H9 (cell line): ENCODE measurements around the gene PAOX. TPM values are rescaled to one million over a fixed set of nuclear protein-coding genes. Genes with fewer than 3 reads are reported as not detected.

ENCODE experiments used
- DNase-seq: peaks from one replicate; pipeline ENCODE4 v3.0.0-alpha.2; 2017
- H2AFZ ChIP-seq: one replicate; pipeline ENCODE4 v1.6.1; 2013; ENCODE audit warnings: mild to moderate bottlenecking, low read length, control low read depth, moderate library complexity
- H2AK5ac ChIP-seq: 2 replicates; pipeline ENCODE4 v1.6.1; 2013; ENCODE audit warnings: low read length, control low read depth, mixed read lengths; ENCODE audit not compliant: insufficient read length
- H2BK120ac ChIP-seq: one replicate; pipeline ENCODE4 v1.6.1; 2013; ENCODE audit warnings: low read depth, mild to moderate bottlenecking, low read length, control low read depth, inconsistent platforms; ENCODE audit not compliant: poor library complexity, severe bottlenecking
- H2BK12ac ChIP-seq: 2 replicates; pipeline ENCODE4 v1.6.1; 2013; ENCODE audit warnings: low read length, control low read depth, mixed read lengths, low read depth; ENCODE audit not compliant: insufficient read length
- H2BK15ac ChIP-seq: 2 replicates; pipeline ENCODE4 v1.6.1; 2013; ENCODE audit warnings: low read depth, low read length, control low read depth
- H2BK20ac ChIP-seq: one replicate; pipeline ENCODE4 v1.6.1; 2013; ENCODE audit warnings: low read depth, mild to moderate bottlenecking, low read length, control low read depth, inconsistent platforms; ENCODE audit not compliant: poor library complexity, severe bottlenecking
- H2BK5ac ChIP-seq: 2 replicates; pipeline ENCODE4 v1.6.1; 2013; ENCODE audit warnings: low read length, control low read depth, mixed read lengths; ENCODE audit not compliant: insufficient read length
- H3K14ac ChIP-seq: 2 replicates; pipeline ENCODE4 v1.6.1; 2013; ENCODE audit warnings: low read length, control low read depth; ENCODE audit not compliant: insufficient read depth
- H3K18ac ChIP-seq: 2 replicates; pipeline ENCODE4 v1.6.1; 2013; ENCODE audit warnings: low read depth, mild to moderate bottlenecking, mixed read lengths, low read length, control low read depth; ENCODE audit not compliant: insufficient read length
- H3K23ac ChIP-seq: 2 replicates; pipeline ENCODE4 v1.6.1; 2013; ENCODE audit warnings: low read length, control low read depth, mixed read lengths, low read depth; ENCODE audit not compliant: insufficient read length
- H3K23me2 ChIP-seq: 2 replicates; pipeline ENCODE4 v1.6.1; 2013; ENCODE audit warnings: low read depth, mild to moderate bottlenecking, mixed read lengths, low read length, control low read depth; ENCODE audit not compliant: insufficient read length, poor library complexity, severe bottlenecking
- H3K27ac ChIP-seq: 2 replicates; pipeline ENCODE4 v1.5.1; 2013; ENCODE audit warnings: low read length, control low read depth, mixed read lengths, low read depth; ENCODE audit not compliant: insufficient read length
- H3K27me3 ChIP-seq: 2 replicates; pipeline ENCODE4 v1.6.1; 2013; ENCODE audit warnings: low read length, control low read depth, inconsistent platforms; ENCODE audit not compliant: insufficient read depth
- H3K4ac ChIP-seq: 2 replicates; pipeline ENCODE4 v1.6.1; 2013; ENCODE audit warnings: low read depth, mild to moderate bottlenecking, control low read depth, inconsistent platforms, low read length, moderate library complexity
- H3K4me1 ChIP-seq: 2 replicates; pipeline ENCODE4 v1.6.1; 2013; ENCODE audit warnings: low read length, control low read depth, inconsistent platforms; ENCODE audit not compliant: insufficient read depth
- H3K4me2 ChIP-seq: 2 replicates; pipeline ENCODE4 v1.6.1; 2013; ENCODE audit warnings: low read length, control low read depth, mixed read lengths; ENCODE audit not compliant: insufficient read length, insufficient read depth
- H3K56ac ChIP-seq: 2 replicates; pipeline ENCODE4 v1.6.1; 2013; ENCODE audit warnings: low read depth, mild to moderate bottlenecking, mixed read lengths, low read length, control low read depth; ENCODE audit not compliant: insufficient read length
- H3K79me1 ChIP-seq: 2 replicates; pipeline ENCODE4 v1.6.1; 2013; ENCODE audit warnings: low read depth, mild to moderate bottlenecking, moderate library complexity, low read length, control low read depth, inconsistent platforms; ENCODE audit not compliant: insufficient read depth, poor library complexity, severe bottlenecking
- H3K79me2 ChIP-seq: 2 replicates; pipeline ENCODE4 v1.6.1; 2013; ENCODE audit warnings: low read length, control low read depth, inconsistent platforms; ENCODE audit not compliant: insufficient read depth
- H3K9ac ChIP-seq: 2 replicates; pipeline ENCODE4 v1.6.1; 2013; ENCODE audit warnings: low read length, control low read depth, mixed read lengths; ENCODE audit not compliant: insufficient read length; ENCODE audit errors: extremely low read depth
- H3K9me3 ChIP-seq: one replicate; pipeline ENCODE4 v1.6.1; 2013; ENCODE audit warnings: low read depth, low read length, inconsistent platforms; ENCODE audit not compliant: control insufficient read depth
- H3T11ph ChIP-seq: one replicate; pipeline ENCODE4 v1.6.1; 2013; ENCODE audit warnings: mild to moderate bottlenecking, low read length, control low read depth, inconsistent platforms
- H4K20me1 ChIP-seq: one replicate; pipeline ENCODE4 v1.6.1; 2013; ENCODE audit not compliant: control insufficient read depth, insufficient read length, insufficient read depth
- H4K5ac ChIP-seq: 2 replicates; pipeline ENCODE4 v1.6.1; 2013; ENCODE audit warnings: low read depth, mild to moderate bottlenecking, mixed read lengths, low read length, control low read depth; ENCODE audit not compliant: insufficient read length
- H4K8ac ChIP-seq: replicated peaks from 2 replicates; pipeline ENCODE4 v1.6.1; 2013; ENCODE audit warnings: low read length, control low read depth, mixed read lengths, low read depth; ENCODE audit not compliant: insufficient read length
- H4K91ac ChIP-seq: 2 replicates; pipeline ENCODE4 v1.6.1; 2013; ENCODE audit warnings: low read depth, mild to moderate bottlenecking, moderate library complexity, mixed read lengths, low read length, control low read depth; ENCODE audit not compliant: insufficient read length
- H3K27ac Mint-ChIP-seq, 3 experiments: 2 replicates in 2 of 3; 3 replicates in 1 of 3; pipeline ENCODE4 v1.8.0; 2020 to 2021; ENCODE audit warnings: mixed read lengths in 3 of 3, mild to moderate bottlenecking in 1 of 3, moderate library complexity in 1 of 3
- H3K27me3 Mint-ChIP-seq: 2 replicates; pipeline ENCODE4 v1.8.0; 2021; ENCODE audit warnings: low read depth, mild to moderate bottlenecking, moderate library complexity, mixed read lengths
- H3K36me3 Mint-ChIP-seq, 3 experiments: 2 replicates in 2 of 3; 3 replicates in 1 of 3; pipeline ENCODE4 v1.8.0; 2020 to 2021; ENCODE audit warnings: low read depth in 3 of 3, mixed read lengths in 3 of 3; ENCODE audit not compliant: insufficient read depth in 1 of 3
- H3K4me1 Mint-ChIP-seq, 2 experiments: 2 replicates each; pipeline ENCODE4 v1.8.0; 2020; ENCODE audit warnings: mixed read lengths in 2 of 2
- H3K4me3 Mint-ChIP-seq, 2 experiments: 2 replicates in 1 of 2; 3 replicates in 1 of 2; pipeline ENCODE4 v1.8.0; 2020 to 2021; ENCODE audit warnings: mild to moderate bottlenecking in 2 of 2, mixed read lengths in 2 of 2, moderate library complexity in 1 of 2
- H3K9me3 Mint-ChIP-seq, 2 experiments: 2 replicates in 1 of 2; 3 replicates in 1 of 2; pipeline ENCODE4 v1.8.0; 2020; ENCODE audit warnings: mild to moderate bottlenecking in 2 of 2, mixed read lengths in 2 of 2, moderate library complexity in 1 of 2
- WGBS: extraction: QIAGEN DNeasy Blood & Tissue Kit; methylation state at CpG from one replicate; pipeline ENCODE4 v1.1.7; 2013; ENCODE audit warnings: missing lambda C conversion rate, low lambda C conversion rate, mixed read lengths; ENCODE audit not compliant: insufficient read length; ENCODE audit errors: extremely low coverage; 5-methylcytosine and 5-hydroxymethylcytosine counted together
- total RNA-seq: library from RNA; stranded (reverse); gene quantifications from 2 replicates; pipeline ENCODE4 v1.2.1, GENCODE V29; 2021
- TF ChIP-seq, protein P1 (sequence below): fragments of 200-600 bp; sonication (generic); conservative IDR thresholded peaks from 3 replicates; pipeline ENCODE4 v1.8.0; 2021; ENCODE audit warnings: antibody characterized with exemption, mild to moderate bottlenecking

PAOX gene
- total RNA-seq, 1 experiment from 2014 or later = 5.6 TPM

DNA sequence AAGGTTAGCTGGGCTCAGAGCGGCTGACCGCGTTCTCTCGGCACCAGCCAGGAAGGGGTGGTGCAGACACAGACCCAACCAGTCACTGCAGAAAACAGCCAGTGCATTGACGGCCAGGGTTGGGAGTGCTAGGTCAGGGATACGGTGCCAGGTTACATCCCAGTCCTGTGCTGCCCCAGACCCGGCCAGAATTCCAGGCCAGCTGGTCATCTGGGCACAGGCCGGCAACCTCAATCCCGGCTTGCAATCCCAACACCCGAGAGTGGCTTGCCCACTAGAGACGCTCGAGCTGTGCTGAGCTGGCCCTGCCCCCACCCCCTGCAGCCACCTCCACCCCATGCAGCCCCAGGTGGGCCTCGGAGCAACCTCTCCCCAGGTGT lies 28.1 kb upstream of the PAOX start:
- Histone ChIP-seq H4K5ac (no peak overlapping the region), H4K8ac (no peak overlapping the region), H2BK12ac (no peak overlapping the region), H3K27me3 (no peaks in the 10 kb centered on the region; the same call in 1 of the 2 replicates), H3K27ac (no peak overlapping the region), H3K79me2 (no peaks in the 10 kb centered on the region), H3T11ph (no peak overlapping the region), H4K91ac (no peak overlapping the region), H3K79me1 (no peaks in the 10 kb centered on the region), H3K56ac (no peak overlapping the region), H3K9ac (no peak overlapping the region), H2BK5ac (no peak overlapping the region), H2BK20ac (no peak overlapping the region), H3K14ac (no peak overlapping the region), H3K4me2 (no peak overlapping the region), H2AFZ (no peak overlapping the region), H3K23ac (no peak overlapping the region), H2BK15ac (no peak overlapping the region), H2BK120ac (no peak overlapping the region), H4K20me1 (no peaks in the 10 kb centered on the region), H3K9me3 (no peaks in the 10 kb centered on the region), H3K18ac (no peak overlapping the region), H3K4me1 (no peaks in the 10 kb centered on the region), H2AK5ac (no peak overlapping the region), H3K23me2 (no peaks in the 10 kb centered on the region), H3K4ac (no peak overlapping the region)
- Mint-ChIP-seq H3K27ac (no peak overlapping the region), H3K4me1 (peaks cover 2 to 21% of the 10 kb centered on the region in 2 experiments; a peak in 2 of 4 replicates), H3K36me3 (peaks cover 0 to 3% (median 0%) of the 10 kb centered on the region in 3 experiments; a peak in 1 of 7 replicates), H3K27me3 (peaks cover 6% of the 10 kb centered on the region), H3K4me3 (no peak overlapping the region), H3K9me3 (no peaks in the 10 kb centered on the region)
- TF ChIP-seq, protein P1, sequence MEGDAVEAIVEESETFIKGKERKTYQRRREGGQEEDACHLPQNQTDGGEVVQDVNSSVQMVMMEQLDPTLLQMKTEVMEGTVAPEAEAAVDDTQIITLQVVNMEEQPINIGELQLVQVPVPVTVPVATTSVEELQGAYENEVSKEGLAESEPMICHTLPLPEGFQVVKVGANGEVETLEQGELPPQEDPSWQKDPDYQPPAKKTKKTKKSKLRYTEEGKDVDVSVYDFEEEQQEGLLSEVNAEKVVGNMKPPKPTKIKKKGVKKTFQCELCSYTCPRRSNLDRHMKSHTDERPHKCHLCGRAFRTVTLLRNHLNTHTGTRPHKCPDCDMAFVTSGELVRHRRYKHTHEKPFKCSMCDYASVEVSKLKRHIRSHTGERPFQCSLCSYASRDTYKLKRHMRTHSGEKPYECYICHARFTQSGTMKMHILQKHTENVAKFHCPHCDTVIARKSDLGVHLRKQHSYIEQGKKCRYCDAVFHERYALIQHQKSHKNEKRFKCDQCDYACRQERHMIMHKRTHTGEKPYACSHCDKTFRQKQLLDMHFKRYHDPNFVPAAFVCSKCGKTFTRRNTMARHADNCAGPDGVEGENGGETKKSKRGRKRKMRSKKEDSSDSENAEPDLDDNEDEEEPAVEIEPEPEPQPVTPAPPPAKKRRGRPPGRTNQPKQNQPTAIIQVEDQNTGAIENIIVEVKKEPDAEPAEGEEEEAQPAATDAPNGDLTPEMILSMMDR = no peak
- DNase-seq = no peak
- no CpG with 5 or more reads among the region's 13 CpGs for WGBS
